Measurements from ENCODE around the gene PTEN.
"Not testable (repeated sequence)": the region's sequence is repeated elsewhere in the genome, so short reads cannot be mapped to it uniquely, and the experiment has no call there.

Gene PTEN

DNA sequence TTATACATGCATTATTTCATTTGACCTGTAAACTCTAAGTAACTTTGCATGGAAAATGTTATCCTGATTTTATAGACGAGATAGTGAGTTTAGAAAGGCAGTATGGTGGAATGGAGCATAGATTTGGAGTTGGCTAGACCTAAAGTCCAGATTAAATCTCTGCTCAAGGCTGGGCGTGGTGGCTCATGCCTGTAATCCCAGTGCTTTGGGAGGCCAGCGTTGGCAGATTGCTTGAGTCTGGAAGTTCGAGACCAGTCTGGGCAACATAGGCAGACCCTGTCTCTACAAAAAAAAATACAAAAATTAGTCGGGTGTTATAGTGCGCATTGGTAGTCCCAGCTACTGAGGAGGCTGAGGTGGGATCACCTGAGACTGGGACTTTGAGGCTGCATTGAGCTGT, 9.4 kb downstream of the PTEN start:
- no peak for DNase-seq (ENCODE audit: low read depth)

DNA sequence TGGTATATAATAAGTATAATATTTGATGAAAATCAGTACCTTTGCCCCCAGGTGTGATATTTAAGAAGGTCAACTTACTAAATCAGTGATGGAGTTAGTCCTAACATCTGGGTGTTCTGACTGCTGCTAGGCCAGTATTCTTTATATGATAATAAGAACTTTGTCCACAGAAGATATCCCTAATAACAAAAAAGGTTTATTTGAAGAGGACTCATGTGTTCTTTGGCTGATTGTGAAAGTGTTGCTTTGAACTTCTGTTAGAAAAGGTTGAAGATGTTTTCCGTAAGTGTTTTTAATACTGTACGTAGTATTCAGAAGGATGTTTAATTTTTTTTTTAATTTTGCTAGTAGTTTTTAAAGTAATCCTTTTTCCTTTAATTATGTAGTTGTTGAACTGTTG, 10.2 kb downstream of the PTEN start:
- no peak for DNase-seq (ENCODE audit: low read depth)

DNA sequence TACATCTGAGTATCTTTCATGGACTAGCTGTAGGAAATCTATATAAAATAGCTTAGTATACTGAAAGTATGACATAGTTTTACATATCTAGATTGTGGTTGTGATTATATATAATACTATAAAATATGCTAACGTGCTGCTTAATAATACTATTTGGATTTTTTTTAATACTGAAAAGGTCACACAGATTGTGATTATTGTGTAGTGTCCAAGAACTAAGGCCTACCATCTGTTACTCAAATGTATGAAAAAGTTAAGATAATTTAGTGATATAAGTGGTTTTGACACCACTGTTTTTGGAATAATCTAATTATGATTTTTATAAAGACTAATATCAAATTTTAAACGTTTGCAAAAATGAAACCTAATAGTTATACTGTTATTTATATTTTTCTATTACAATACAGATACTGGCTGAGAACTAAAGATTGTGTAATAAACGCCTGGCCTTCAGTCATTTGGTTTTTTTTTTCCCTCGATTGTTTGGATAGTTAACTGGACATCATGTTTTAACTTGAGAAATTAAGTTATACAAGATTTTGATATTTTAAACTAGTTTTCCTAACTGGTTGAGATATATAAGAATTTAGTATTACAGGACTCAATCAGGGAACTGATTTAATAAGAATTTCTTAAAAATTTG, 12.6 kb downstream of the PTEN start:
- no peak for DNase-seq (ENCODE audit: low read depth)

DNA sequence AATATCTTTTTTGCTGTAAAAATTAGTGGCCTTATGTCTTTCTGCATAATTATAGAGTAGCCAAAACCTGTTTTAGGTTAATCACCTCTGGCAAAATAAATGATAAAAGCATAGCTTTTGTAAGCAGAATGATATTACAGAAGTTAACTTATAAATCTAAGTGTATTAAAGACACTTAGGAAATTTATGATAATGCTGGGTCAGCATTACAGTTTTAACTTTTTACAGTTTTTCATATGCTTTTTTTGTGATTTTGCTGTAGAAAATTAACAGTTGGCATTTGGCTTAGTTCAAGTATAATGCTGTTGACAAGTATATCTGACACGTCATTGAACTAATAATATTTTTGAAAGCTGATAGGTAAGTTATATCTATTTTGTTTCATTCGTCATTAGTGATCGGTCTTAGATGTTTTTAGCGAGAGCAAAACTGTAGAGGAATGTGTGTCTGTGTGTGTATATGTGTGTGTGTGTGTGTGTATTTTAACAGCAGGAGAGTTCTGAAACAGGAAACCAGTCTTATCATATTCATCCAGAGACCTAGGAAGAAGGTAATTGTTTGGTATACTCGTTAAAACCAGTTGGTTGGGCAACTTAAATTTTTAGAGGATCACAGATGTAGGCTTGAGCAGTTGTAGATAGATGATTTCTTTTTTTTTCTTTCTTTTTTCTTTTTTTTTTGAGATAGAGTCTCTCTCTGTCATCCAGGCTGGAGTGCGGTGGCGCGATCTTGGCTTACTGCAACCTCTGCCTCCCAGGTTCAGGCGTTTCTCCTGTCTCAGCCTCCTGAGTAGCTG, 15.4 kb downstream of the PTEN start:
- no peak for DNase-seq (ENCODE audit: low read depth)

DNA sequence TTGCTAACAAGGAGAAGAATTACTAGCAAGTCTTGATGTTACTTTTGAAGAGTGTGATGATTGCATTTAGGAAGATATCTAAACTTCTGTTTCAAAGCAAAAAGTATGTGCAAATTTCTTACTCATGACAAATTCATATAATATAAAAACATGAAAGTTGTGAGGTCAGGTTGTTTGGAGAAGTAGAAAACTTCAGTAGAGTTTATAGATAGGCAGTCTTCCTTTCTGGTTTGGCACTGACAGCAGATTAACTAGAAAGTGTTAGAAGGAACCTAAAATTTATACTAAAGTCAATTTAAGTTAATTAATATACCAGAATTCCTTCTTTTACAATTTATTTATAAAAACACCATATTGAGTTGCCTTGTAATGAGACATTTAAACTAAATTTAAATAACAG, 16.9 kb downstream of the PTEN start:
- DNase-seq (ENCODE audit: low read depth) = no peak

DNA sequence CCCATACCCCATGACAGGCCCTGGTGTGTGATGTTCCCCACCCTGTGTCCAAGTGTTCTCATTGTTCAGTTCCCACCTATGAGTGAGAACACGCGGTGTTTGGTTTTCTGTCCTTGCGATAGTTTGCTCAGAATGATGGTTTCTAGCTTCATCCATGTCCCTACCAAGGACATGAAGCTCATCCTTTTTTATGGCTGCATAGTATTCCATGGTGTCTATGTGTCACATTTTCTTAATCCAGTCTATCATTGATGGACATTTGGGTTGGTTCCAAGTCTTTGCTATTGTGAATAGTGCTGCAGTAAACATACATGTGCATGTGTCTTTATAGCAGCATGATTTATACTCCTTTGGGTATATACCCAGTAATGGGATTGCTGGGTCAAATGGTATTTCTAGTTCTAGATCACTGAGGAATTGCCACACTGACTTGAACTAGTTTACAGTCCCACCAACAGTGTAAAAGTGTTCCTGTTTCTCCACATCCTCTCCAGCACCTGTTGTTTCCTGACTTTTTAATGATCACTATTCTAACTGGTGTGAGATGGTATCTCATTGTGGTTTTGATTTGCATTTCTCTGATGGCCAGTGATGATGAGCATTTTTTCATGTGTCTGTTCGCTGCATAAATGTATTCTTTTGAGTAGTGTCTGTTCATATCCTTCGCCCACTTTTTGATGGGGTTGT, 18.1 kb downstream of the PTEN start:
- DNase-seq (ENCODE audit: low read depth) = not testable (repeated sequence)

DNA sequence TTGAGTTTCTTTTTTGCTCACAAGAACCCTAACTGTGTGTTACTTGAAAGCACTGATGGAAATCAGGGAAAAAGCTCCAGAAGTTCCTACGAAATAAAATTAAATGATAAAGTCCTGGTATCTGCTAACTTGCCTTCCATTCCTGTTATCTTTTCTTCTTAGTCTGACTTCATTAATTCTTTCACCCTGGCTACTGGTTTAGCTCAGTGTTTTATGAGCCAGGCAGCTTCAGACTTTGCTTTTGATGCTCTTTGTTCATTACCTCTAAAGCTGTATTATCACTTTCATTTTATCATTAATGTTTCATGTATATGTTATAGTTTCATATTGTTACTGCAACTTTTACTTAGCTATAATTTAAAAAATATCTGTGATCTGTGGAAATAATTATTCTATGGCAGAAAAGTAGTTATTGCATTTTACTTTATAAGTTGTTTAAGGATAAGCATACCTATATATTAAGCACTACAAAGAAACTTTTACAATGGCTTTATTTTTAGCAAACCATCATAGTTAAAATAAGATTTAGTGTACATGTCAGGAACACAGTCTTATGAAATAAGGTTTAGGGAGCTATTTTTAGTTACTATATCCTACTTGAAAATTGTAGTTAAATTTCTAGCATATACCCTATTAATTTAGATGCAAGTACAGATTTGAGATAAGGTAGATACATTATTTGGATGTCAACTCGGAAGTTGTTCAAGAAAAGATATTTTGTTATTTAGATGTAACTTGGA, 19.3 kb downstream of the PTEN start:
- no peak for DNase-seq (ENCODE audit: low read depth)

DNA sequence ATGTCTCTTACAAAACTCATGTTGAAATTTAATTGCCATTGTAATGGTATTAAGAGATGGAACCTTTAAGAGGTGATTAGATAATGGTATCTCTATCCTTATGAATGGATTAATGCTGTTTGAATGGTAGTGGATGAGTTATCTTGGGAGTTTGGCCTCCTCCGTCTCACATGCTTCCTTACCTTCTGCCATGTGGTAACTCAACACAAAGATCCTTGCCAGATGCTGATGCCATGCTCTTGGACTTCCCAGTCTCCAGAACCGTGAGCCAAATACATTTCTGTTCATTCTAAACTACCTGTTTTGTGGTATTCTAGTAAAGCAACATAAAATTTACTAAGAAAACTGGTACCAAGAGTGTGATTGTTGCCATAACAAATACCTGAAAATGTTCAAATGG, 23.2 kb downstream of the PTEN start:
- no peak for DNase-seq (ENCODE audit: low read depth)

DNA sequence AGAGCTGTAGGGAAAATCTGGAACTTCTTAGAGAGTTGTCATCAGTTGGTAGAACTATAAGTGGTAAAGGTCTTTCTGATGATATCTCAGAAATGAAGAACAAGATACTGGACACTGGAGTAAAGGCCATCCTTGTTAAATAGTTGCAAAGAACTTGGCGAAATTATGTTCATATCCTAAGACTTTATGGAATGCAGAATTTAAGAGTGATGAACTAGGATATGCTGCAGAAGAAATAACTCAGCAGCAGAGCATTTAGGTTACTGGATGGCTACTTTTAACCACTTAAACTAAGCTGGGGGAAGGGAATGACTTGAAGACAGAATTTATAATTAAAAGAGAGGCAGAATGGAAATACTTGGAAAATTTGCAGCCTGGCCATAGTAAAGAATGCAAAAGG, 23.7 kb downstream of the PTEN start:
- DNase-seq (ENCODE audit: low read depth) = no peak

DNA sequence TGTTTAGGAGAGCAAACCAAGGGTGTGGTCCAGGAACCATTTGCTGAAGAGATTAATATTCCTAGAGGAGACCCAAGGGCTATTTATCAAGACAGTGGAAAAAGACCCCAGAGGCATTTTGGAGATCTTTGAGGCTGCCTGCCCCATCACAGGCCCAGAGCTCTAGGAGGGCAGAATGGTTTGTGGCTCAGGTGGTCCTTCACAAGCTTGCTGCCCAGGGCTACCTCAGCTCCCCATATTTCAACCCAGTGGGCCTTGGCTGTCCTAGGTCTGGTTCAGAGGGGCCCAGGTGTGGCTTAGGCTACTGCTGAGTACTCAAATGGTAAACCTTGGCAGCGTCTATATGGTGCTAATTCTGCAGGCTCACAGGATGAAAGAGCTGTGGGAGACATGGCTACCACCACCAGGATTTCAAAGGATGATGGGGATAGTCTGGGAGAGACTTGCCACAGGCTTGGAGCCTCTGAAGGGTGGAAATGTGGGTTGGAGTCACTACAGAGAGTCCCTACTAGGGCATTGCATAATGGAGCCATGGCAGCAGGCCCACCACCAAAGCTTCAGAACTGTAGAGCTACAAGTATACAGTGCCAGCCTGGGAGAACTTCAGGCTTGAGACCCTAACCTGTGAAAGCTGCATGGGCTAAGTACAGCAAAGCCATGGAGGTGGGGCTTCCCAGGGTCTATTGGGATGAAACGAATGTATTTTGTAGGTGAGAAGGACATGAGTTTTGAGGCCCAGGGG, 24.3 kb downstream of the PTEN start:
- DNase-seq (ENCODE audit: low read depth) = no peak

DNA sequence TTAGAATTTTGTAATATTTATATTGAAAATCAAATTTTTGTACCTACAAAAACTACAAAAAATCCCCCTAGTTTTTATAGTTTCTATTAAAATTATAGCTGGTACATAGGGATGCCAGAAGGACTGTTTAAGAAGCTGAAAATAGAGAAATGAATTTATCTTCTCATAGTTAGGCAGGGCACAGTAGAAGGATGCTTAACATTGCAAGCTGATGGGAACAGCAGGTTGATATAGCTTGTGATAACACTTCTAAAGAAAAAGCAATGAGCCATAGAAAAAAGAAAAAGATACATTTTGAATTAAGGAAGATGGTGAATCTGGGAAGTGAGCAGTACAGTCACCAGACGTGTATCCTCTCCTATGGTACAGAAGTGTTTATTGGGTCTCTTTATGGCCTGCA, 32.0 kb downstream of the PTEN start:
- DNase-seq (ENCODE audit: low read depth) = no peak

DNA sequence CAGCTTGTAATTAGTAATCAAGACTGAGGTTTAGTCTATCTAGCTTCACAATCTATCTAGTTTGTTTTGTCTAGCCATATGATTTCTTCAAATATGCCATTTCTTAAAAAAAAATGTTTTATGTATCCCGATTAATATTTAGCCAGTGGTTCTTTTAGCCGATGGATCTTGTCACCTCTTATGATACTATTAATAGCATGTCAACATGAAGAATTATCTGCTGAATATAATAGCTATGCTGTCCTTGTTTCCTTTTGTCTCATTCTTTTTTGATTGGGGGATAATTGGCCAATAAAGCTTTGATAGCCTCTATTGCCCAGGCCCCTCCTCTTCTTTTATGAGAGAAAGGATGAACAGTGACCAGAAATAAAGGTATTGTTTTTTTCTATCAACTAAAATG, 32.8 kb downstream of the PTEN start:
- DNase-seq (ENCODE audit: low read depth) = no peak

DNA sequence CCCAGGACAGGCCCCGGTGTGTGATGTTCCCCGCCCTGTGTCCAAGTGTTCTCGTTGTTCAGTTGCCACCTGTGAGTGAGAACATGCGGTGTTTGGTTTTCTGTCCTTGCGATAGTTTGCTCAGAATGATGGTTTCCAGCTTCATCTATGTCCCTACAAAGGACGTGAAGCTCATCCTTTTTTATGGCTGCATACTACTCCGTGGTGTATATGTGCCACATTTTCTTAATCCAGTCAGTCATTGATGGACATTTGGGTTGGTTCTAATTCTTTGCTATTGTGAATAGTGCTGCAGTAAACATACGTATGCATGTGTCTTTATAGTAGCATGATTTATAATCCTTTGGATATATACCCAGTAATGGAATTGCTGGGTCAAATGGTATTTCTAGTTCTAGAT, 34.5 kb downstream of the PTEN start:
- not testable (repeated sequence) for DNase-seq (ENCODE audit: low read depth)

DNA sequence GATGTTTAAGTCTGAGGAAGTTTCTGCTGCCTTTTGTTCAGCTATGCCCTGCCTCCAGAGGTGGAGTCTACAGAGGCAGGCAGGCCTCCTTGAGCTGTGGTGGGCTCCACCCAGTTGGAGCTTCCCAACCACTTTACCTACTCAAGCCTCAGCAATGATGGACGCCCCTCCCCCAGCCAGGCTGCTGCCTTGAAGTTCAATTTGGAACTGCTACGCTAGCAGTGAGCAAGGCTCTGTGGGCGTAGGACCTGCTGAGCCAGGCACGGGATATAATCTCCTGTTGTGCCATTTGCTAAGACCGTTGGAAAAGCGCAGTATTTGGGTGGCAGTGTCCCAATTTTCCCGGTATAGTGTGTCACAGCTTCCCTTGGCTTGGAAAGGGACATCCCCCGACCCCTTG, 40.0 kb downstream of the PTEN start:
- not testable (repeated sequence) for DNase-seq (ENCODE audit: low read depth)

DNA sequence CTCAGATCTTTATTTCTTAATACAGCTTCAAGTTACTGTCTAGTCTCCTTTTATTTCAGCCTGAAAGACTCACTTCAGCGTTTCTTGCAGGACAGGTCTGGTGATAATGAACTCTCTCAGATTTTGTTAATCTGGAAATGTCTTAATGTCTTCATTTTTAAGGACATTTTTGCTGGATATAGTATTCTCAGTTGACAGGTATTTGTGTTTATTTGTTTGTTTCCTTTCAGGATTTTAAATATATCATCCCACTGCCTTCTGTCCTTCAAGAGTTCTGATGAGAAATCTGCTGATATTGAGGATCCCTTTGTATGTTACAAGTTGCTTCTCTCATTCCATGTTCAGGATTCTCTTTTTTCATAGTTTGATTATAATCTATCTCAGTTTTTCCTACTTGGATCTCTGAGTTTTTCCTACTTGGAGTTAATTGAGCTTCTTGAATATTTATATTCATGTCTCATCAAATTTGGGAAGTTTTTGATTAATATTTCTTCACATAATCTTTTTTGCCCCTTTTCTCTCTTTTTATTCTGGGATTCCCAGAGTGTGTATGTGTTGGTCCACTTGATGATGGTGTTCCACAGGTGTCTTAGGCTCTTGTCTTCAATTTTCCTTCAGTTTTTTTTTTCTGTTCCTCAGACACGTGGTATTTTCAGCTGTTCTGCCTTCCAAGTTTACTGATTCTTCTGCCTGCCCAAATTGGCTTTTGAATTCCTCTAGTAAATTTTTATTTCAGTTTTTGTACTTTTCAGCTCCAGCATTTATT, 49.9 kb downstream of the PTEN start:
- DNase-seq (ENCODE audit: low read depth) = no peak

DNA sequence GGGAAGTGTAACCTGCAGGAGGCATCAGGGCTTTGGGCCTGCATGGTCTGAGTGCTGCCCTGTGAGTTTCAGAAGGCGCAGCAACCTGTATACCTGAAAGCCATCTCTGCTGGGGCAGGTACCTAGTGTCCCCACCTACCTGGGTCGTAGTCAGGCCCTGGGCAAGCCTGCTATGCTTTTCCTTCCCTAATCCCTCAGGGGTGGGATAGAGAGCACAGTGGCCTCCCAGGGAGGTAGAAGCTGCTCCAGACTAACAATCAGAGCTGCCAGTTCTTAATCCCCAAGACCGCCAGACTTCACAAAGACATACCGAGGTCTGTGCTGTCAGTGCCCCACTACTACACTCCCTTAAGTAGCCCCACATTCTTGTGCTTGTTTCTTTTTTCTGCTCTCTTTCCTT, 52.0 kb downstream of the PTEN start:
- DNase-seq (ENCODE audit: low read depth) = no peak

DNA sequence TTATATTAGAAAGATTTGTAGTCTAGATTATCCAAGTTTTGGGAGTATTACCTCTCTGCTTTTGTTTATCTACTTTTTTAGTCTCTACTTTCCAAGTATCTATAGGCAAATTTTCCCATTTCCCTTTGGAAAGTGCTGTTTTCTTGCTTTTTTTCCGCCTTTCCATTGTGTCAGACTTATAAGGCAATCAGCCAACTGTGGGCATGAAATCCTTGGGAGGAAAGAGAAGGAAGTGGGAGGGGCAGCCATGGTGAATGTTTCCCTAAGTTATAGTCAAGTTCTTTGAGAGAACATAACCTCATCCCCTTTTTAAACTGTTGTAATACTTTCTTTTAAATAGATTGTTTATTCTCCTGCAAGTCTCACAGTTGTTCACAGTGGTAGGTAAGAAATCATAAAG, 52.6 kb downstream of the PTEN start:
- DNase-seq (ENCODE audit: low read depth) = no peak

DNA sequence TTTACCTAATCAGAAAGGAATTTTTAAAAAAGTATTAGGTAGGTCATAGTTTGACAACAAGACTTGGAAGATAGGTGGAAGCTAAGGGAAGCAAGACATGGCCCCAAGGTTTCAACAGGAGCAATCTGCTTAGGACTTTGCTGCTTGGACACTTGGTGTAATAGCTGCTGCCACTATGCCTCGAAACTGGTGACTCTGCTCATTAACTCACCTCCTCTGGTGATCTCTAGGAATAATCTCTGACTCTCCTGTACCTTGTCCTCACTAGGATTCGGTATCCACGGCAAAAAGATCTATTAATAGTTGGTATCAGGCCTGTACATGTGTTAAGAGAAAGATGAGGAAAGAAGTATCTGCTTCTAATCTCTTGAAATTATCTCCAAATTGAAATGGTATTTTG, 53.1 kb downstream of the PTEN start:
- DNase-seq (ENCODE audit: low read depth) = no peak

DNA sequence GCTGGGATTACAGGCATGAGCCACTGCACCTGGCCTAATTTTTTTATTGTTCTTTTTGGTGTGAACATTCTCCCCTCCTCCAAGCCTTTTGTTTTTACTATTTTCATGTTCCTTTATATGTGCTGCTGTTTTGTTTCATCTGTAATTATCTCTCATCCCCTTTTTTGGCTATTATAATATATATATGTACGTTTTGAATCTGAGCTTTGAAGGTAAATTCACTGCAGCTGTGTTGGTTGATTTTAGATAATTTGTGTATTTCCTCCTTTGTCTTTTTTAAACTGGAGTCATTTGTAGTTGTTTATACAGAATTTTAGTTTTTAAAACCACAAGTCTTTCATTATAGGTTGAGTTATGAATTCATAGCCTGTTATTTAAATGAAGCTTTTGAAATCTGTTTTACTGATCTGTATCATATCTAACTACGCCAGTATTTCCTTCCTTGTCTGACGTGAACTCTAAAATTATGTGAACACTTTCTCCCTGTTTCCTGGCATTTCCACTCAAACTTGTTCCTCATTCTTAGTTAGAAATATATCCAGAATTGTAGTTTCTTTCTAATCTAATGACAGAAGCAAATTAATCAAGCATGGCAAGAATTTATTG, 54.9 kb downstream of the PTEN start:
- no peak for DNase-seq (ENCODE audit: low read depth)

DNA sequence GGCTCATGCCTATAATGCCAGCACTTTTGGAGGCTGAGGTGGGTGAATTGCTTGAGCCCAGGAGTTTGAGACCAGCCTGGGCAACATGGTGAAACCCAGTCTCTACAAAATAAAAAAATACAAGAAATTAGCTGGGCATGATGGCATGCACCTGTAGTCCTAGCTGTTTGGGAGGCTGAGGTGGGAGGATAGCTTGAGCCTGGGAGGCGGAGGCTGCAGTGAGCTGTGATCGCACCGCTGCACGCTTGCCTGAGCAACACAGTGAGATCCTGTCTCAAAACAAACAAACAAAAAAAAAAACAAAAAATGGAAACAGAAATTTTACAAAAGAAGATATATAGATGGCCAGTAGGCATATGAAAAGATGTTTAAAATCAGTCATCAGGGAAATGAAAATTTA, 57.1 kb downstream of the PTEN start:
- DNase-seq (ENCODE audit: low read depth) = no peak

Data from activated T-helper 1 cell treated with Interleukin-2 at 50 U/mL for 16 hours (primary cell).